Sciatic nerve (tissue), 2 donors: ENCODE results near the gene RCAN1. TPM values are rescaled to one million over a fixed set of nuclear protein-coding genes. Genes with fewer than 3 reads are reported as not detected.

Source experiments
- ATAC-seq: fragments of 200-7000 bp; cut with Tn5 transposase; one replicate; pipeline ENCODE4 v1.9.1; 2020; ENCODE audit warnings: mild to moderate bottlenecking, moderate library complexity
- DNase-seq: peaks from one replicate; pipeline ENCODE4 v3.0.0-alpha.2; 2020; ENCODE audit warnings: low spot score
- intact Hi-C: fragments of 100-400 bp; cut with DNase I; formaldehyde crosslinking; loops from one replicate; pipeline ENCODE4 v1.14.2; 2022
- total RNA-seq: library from RNA; stranded (reverse); fragmentation: NEBNext Ultra II Directional; extraction: Animal tissue kit (Norgen Biotek cat#: 25700); gene quantifications from one replicate; pipeline ENCODE4 v1.2.1, GENCODE V29; 2021
- donor health status: DM: no; HTN: no; CAD: no.
- donor health status: DM: no; HTN: no; CAD: no.

The RCAN1 gene
- total RNA-seq, 1 donor from 2014 or later, result 60.9 TPM

DNA sequence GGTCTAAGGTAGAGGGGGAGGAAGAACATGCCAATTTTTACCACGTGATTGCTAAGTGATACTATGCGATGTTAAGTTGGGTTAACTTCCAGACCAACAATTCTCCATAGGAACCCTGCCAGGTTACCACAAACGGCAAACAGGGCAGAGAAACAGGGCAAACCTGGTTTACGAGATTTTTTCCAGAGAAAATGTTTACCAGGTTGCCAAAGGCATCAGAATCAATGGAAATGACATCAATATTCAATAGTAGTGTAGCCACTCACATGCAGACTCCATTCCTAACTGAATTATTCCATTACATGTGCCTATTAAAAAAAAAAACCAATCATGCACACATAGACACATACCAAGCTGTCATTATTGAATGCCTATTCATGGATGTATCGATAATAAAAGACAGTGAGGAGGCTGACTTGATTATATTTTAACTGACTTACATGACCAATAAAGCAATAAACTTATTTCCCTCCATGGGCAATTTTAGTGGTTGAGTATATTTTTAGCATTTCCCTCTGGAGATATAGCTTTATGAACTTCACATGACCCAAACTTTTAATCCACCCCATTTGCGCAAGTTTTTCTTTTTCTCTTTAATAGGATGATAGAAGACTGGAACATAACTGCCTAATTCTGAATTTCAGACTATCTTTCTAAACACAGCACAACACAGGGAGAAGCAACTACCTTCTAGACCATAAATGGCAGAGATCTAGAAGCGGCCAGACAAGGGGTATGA, 62.4 kb downstream of the RCAN1 start:
- DNase-seq, result no peak
- ATAC-seq, result peak; percentile 72
- intact Hi-C loops, result no loop called here

DNA sequence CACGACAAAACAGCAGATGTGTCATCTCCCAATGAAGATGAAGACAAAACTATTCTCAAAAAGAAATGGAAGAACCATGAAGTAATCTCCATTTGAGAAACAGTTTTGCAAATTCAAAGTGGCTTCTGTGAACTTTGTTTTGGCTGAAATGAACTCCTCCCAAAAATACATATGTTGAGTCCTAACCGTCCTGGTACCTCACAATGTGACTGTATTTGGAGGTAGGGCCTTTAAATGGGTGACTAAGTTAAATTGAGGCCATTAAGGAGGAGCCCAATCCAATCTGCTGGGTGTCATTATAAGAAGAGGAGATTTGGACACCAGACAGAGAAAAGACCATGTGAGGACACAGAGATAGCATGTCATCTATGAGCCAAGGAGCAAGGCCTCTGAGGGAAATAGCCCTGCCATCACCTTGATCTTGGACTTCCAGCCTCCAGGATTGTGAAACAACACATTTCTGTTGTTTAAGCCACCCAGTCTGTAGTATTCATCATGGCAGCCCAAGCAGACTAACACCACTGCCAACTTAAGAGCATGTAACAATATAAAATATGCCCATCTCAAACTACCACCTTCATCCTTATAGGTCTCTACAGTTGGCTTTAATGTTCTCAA, 64.6 kb downstream of the RCAN1 start:
- DNase-seq (no peak), ATAC-seq (no peak)
- intact Hi-C loops, result no loop called here

DNA sequence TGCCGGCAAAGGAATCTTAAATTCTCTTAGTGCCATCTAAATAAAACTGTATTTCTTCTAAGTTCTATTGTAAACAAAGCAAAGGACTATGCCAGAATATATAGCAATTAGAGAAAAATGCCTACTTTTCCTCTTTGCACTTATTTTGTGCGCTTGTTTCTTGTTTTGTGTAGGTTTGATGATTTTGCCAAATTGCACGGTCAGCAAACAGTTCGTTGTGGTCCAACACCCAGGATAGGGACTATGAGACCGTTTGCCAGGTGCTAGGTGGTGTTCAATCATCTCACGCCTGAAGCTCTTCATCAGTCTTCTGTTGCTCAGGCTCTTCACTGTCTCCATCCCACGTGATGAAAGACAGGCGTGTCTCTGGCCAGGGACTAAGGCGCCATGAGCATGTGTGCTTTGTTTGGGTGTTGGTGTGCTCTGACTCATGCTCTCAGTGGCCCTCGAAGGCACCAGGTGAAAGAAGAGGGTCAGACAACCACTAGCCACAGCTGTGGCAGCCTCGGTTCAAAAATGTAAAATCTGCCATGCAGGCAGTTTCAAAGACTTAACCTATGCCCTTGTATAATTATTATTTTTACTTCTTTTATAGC, 66.0 kb downstream of the RCAN1 start:
- intact Hi-C loops, result no loop called here
- DNase-seq (no peak), ATAC-seq (no peak)

DNA sequence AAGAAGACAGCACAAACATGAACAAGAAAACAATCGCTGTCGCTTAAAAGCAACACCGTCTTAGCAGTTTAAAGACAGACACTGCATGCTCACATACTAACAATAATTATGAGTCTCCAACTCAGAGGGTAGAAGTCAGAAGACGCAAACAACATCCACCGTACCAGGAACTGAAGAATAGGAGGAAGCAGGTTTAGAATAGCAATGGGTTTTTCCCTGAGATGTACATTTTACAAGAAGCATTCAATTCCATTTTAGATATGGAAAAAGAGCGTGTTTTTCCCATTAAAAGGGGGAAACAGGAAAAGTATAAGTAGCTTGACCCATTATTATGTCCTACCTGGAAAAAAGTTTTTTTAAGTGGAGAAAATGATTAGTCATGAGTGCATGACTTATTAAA, 68.4 kb downstream of the RCAN1 start:
- DNase-seq, result no peak
- intact Hi-C loops, result no loop called here
- ATAC-seq, result no peak

DNA sequence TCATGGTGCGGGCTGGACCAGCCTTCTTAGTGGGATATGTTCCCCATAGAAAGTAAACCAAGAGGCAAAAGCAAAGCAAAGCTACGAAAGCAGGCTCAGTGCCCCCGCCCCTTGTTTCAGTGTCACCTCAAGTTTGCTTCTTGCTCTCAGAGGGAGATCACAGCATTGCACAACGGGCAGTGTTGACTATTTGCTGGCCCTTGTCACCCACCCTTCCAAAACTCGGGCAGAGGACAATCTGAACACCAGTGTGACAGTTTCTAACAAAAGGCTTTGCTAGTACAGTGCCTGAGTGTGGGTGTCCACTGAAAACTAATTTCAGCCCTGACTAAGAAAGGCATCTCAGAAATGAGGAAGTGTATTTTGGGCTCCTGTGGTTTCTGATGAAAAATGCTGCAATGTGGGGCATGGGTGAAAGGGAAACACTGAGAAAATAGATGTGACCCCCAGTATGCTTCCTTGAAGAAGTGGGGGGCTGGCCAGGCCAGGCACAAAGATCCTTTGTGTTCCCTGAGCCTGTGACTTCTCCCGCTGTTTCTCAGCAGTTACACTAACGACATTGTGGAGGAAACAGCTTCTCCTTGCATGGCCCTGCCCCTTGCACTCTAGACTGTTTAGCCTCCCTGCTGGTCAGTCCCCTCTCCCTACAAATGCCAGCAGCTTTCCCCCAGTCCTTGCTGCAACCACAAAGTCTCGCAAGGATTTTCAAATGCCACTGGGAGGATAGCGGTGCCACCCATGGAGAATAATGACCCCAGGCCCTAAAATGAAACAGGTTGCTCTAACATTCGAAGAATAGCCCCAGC, 69.6 kb downstream of the RCAN1 start:
- intact Hi-C loops, result no loop called here
- no peak for DNase-seq

DNA sequence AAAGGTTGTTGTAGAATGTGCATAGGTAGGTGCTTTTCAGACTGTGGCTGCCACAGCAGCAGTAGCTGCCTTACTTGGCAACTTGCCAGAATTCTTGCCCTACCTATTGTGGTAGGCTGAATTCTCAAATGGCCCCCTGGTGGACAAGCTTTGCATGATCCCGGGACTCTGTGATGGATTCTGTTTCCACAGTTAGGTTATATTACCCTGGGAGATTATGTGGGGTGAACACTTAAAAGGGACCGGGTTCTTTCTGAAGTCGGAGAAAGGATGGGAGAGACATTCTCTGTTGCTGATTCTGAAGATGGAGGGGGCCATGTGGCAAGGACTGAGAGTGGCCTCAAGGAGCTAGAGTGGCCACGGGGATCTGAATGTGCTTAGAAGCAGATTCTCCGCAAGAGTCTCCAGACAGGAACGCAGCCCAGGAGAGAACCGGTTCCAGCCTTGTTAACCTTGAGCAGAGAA, 70.8 kb downstream of the RCAN1 start:
- intact Hi-C loops, result no loop called here
- DNase-seq (no peak), ATAC-seq (no peak)

More for the DNA sequence above, 69.6 kb downstream of the RCAN1 start:
- peak; percentile 89 for ATAC-seq

DNA sequence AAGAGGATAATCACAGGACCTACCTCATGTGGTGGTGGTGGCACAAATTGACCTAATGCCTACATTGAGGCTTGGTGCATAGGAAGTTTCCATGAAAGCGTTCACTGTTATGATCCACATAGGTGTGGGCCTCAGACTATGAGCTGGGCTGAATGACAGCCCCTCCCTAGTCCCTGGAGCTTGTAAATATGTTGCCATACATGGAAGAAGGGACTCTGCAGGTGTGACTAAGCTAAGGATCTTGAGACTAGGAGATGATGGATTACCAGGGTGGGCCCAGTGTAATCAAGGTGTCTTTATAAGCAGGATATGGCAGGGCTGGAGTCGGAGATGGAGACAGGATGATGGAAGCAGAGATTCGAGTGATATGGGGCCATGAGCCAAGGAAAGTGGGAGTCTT, 71.9 kb downstream of the RCAN1 start:
- DNase-seq (no peak), ATAC-seq (no peak)
- intact Hi-C loops, result no loop called here

DNA sequence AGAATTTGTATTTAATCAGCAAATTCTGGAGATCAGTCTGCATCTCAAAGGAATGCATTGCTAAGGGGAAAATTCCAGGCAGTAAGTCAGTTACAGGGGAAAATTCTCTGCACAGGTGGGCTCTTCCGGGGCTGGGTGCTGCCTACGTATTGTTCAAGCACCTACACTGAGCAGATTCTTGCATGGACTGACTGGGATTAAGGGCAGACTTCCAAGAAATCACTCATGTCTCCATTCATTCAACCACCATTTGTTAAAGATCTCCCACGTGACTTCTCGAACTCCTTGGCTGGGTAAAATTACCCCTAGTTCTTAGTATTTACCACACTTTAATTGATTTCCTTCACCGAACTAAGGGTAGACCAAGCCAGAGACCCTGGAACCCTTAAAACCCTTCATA, 74.7 kb downstream of the RCAN1 start:
- intact Hi-C loops, result no loop called here
- DNase-seq, result no peak
- ATAC-seq, result no peak

DNA sequence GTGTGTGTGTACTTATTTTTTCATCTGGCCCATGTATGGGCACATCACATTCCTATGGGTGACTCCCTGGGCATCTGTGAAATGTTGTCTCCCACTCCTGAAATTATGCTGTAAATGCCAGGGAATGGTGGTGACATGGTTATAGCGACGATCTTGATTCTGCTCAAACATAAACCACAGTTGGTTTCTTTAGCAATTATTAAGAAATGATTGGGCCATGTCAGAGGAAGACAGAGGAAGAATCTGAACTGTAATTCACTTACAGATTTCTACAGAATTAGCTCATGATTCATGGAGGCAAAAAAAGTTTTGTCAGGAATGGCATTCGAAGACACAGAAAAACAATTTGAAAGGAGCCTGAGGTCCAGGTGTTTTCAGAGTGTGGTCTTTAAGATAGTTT, 77.1 kb downstream of the RCAN1 start:
- ATAC-seq (no peak), DNase-seq (no peak)
- intact Hi-C loops, result no loop called here

DNA sequence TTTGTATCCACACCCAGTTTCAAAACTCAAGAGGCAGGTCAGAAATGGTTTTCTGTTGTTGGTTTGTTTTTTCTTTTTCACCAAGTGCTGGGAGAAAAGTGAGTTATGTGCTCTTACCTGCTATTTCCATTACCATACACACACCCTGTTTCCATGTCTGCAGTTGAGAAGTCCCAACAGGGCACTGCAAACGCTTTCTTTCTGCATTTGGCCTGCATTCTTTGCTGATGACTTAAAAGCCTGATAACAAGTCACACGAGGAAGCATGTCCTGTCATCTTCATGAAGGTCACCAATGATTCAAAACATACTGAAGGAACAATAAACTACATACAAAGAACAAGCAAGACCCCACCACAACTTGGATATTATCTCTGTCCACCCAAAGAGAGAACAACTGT, 78.1 kb downstream of the RCAN1 start:
- ATAC-seq (peak; percentile 41), DNase-seq (no peak)
- intact Hi-C loops, result no loop called here

DNA sequence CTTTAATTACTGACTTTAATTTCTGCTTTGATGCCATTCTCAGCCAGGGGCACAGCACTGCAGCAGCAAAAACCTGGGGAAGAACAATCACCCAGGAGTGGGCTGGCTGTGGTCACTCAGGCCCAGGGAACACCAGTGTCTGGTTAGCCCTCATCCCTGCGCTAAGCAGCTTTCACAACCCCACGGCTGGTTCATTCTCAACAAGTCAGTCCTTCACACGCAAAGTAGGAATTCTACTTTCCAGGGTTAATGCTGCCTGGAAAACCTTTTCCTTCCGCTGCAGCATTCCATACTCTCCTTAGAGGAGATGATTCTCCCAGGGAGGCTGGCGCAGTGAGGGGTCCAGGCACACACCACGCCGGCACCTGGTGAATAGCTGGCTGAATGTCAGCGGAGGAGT, 78.6 kb downstream of the RCAN1 start:
- ATAC-seq (peak; percentile 16), DNase-seq (no peak)
- intact Hi-C loops, result no loop called here

DNA sequence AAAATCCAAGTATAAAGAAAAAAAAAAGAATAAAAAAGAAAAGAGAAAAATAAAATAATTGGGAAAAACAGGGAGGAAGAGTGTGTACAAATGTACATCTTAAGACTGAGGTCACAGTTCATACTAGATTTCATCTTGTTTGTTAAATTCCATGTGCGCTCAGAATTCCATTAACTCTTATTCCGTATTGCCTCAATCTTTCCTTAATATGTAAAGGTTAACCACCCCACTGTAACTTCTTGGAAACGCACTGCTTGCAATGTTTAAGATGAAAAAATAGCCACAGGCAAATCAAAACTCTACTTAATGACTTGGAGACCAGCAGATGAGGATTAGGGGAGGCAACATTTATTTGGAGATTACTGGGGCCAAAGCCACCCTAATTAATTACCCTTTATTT, 79.0 kb downstream of the RCAN1 start:
- intact Hi-C loops, result no loop called here
- ATAC-seq (no peak), DNase-seq (no peak)

DNA sequence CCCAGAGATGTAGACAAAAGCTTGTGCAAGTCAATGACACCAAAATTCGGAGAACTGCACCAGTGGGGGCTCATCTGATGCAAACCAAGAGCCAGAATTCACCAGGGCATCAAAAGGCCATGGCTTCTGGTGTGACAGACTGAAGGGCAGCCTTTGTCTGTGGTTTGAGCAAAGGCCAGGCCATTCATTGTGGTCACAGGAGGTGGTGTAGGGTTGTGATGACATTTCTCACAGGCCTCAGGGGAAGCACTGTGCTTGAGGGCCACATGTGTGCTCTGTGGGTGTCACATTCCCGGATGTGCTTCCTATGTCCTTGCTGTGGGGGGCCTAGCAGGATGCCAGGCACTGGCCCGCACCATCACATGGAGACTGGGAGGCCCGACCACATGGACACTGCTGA, 80.4 kb downstream of the RCAN1 start:
- intact Hi-C loops, result no loop called here
- DNase-seq (no peak), ATAC-seq (peak; percentile 55)

DNA sequence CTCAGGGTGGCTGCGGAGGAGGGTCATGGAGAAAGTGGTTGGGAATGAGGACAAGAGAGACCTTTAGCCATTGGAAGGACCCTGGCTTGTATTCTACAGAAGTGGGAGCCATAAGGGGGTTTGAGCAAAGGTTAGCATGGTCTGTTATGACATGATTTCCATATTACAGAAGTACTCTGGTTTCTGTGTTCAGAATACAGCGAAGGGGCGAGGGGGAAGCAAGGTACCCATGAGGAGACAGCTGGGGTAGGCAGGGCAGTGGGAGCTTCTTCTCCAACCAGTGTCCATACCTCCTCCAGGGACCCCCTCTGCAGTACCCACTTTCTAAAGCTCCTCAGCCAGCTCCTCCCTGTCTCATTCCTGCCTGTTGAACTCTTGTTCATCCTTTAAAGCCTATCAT, 81.0 kb downstream of the RCAN1 start:
- no peak for ATAC-seq
- DNase-seq, result no peak
- intact Hi-C loops, result no loop called here

DNA sequence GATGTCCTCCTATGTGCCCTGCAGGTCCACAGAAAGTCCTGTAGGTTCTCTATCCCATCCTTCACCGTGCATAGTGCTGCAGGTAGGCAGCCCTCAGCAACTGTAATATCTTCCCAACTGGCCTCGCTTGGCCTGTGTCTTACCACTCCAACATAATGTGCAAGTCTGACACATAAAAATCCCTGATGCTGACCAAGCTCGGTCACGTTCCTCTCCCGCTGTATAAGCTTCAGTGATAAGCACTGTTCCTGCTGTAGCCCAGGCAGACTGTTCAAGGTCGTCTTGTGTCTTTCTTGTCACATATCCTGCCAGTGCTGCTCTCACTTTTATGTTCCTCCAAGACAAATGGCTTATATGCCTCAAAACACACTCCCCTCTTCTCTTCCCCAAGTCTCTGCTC, 83.5 kb downstream of the RCAN1 start:
- intact Hi-C loops, result no loop called here
- ATAC-seq, result no peak
- no peak for DNase-seq

DNA sequence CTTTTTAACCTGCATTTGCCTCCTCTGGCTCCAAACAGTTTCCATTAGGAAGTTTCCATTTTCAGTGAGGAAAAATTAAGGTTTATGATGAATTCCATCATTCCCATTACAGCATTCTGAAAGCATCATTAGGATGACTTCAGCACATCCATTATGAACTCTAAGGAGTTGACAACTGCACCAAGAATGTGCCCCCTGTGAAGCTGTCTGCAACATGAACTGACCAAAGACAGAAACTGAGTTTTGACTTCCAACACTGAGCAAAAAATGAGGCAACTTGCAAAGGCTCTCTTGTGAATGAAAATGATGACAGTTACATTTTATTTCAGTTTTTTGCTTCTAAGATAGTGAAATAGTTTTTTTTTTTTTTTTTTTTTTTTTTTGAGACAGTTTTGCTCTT, 84.7 kb downstream of the RCAN1 start:
- ATAC-seq (no peak), DNase-seq (no peak)
- intact Hi-C loops, result no loop called here

DNA sequence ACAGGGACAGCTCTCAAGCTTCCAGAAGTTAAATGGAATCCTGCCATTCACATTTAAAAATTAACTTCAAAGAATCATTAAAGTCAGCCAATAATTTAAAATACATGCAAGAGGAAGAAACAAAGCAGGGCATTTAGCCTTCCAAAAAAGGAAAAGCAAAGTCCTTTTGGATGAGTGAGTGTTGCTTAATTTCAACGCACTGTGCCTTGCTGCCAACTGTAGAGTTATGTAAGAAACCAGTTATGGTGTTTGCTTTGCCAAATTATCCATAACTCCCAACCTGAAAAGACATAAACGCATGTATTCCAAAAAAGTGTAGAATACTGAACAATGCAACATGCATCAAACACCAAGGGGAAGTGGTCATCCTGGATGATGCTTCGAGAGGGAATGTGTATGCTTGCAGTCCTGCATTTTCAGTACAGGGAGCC, 86.8 kb downstream of the RCAN1 start:
- no peak for ATAC-seq
- intact Hi-C loops, result no loop called here
- DNase-seq, result no peak

DNA sequence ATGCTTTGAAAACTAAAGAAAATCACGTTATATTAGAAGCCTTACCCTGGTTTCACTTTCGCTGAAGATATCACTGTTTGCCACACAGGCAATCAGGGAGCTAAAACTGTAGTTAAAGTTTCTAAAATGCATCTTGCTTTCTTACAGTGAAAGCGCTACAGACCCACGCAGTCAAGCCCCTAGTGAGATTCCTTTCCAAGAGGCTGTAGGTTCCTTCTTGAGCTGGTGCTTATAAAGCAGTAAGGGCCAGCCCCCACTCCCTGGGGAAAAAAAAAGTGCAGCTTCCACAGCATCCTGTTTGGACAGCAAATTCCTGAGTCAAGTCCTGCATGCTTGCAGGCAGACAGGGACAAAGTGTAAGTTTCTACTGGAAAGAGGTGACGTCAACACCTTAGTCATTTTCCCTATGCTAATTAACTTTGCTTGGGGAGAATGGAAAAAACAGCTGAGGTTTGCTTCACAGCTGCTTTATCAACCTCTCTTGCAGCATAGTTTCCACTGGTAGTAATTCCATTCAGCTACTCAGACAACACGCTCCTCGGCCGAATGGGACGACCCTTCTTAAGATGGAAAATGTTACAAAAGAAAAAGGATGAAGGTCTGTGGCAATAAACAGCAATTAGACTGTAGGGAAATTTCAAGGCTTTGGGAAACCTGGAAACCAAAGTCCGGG, 88.2 kb downstream of the RCAN1 start:
- ATAC-seq, result peak; percentile 93
- DNase-seq, result peak; percentile 77
- intact Hi-C loops, result no loop called here

DNA sequence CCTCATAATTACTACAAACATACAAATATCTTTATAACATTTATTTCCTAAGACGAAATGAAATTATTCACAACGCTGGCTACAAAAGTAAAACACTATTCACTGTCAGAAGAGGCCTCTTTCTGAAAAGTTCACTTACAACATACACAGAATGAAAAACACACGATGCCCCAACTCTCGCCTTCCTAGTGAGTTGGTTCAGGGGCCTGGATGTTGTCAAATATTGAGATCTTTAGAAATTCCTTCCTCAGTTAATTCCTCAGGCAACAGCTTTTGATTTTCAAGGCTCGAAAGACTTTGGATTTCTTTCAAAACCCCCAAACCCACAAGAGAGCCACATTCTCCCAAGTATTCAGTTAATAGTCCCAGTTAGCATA, 88.7 kb downstream of the RCAN1 start:
- peak; percentile 2 for ATAC-seq

More for the DNA sequence above, 88.7 kb downstream of the RCAN1 start:
- intact Hi-C loops, result no loop called here
- DNase-seq, result no peak
